Adipose tissue (tissue), 3 donors: ENCODE measurements around the gene COL8A1. TPM values are rescaled to one million over a fixed set of nuclear protein-coding genes. Genes with fewer than 3 reads are reported as not detected.
"Not testable (repeated sequence)": the region's sequence is repeated elsewhere in the genome, so short reads cannot be mapped to it uniquely, and the experiment has no call there.

Experiments used
- H3K27ac ChIP-seq: one replicate; pipeline ENCODE4 v1.5.1; 2013; ENCODE audit warnings: low read depth, low read length
- WGBS, 3 donors: extraction: QIAGEN DNeasy Blood & Tissue Kit; methylation state at CpG; one replicate each; pipeline ENCODE4 v1.1.7; 2013; 5-methylcytosine and 5-hydroxymethylcytosine counted together
- polyA plus RNA-seq, 3 donors: library from polyadenylated mRNA; stranded (reverse); fragments of 200-250 nt; gene quantifications; one replicate each; pipeline ENCODE4 v1.2.3, GENCODE V29; 2013
- donor health status: healthy with polysubstance abuse.
- donor health status: Bipolar disorder and iron deficiency.
- donor health status: healthy.

COL8A1 gene
- polyA plus RNA-seq, 3 donors = 0.60 to 12.7 (median 11.7) TPM

- 82 to 91% (median 89%) methylated on average over 2 of the region's 2 CpGs for WGBS, 3 donors
- H3K27ac ChIP-seq = no peak overlapping the region
These were observed 171.2 kb downstream of the COL8A1 start for GRCh38 chr3:99809565-99809964.

GRCh38 chr3:99810403-99810802 is 172.0 kb downstream of the COL8A1 start:
- 93 to 97% (median 95%) methylated on average over 1 of the region's 1 CpG for WGBS, 3 donors

GRCh38 chr3:99817047-99817436 is 178.6 kb downstream of the COL8A1 start:
- H3K27ac ChIP-seq = no peak overlapping the region
- WGBS, 3 donors = 1 to 3% (median 3%) methylated on average over 15 of the region's 15 CpGs

More at GRCh38 chr3:99810403-99810802, 172.0 kb downstream of the COL8A1 start:
- no peak overlapping the region for H3K27ac ChIP-seq

- 0 to 1% (median 0%) methylated on average over 60 of the region's 60 CpGs for WGBS, 3 donors
These were observed 179.2 kb downstream of the COL8A1 start, which contains the start of gene CMSS1 for GRCh38 chr3:99817437-99818240. CMSS1 (plus strand) TSS chr3:99817862.

GRCh38 chr3:99818818-99819217 is 180.4 kb downstream of the COL8A1 start:
- 84 to 95% (median 86%) methylated on average over 2 of the region's 2 CpGs for WGBS, 3 donors
- no peak overlapping the region for H3K27ac ChIP-seq

More at GRCh38 chr3:99817437-99818240, 179.2 kb downstream of the COL8A1 start, which contains the start of gene CMSS1:
- no peak within 1 kb of the TSS for H3K27ac ChIP-seq

- H3K27ac ChIP-seq = no peak overlapping the region
- 71 to 86% (median 79%) methylated on average over 14 of the region's 14 CpGs for WGBS, 3 donors
These were observed 185.6 kb downstream of the COL8A1 start for GRCh38 chr3:99823723-99824711.

- 62 to 68% (median 67%) methylated on average over 3 of the region's 3 CpGs for WGBS, 3 donors
- no peak overlapping the region for H3K27ac ChIP-seq
These were observed 186.7 kb downstream of the COL8A1 start for GRCh38 chr3:99825004-99825640.

- H3K27ac ChIP-seq = no peak overlapping the region
- 92 to 94% (median 94%) methylated on average over 3 of the region's 3 CpGs for WGBS, 3 donors
These were observed 191.4 kb downstream of the COL8A1 start for GRCh38 chr3:99829844-99830243.

- H3K27ac ChIP-seq = no peak overlapping the region
These were observed 195.3 kb downstream of the COL8A1 start for GRCh38 chr3:99833617-99834205.

GRCh38 chr3:99834211-99834957 is 196.0 kb downstream of the COL8A1 start:
- H3K27ac ChIP-seq = no peak overlapping the region
- 82 to 91% (median 84%) methylated on average over 2 of the region's 2 CpGs for WGBS, 3 donors

More at GRCh38 chr3:99833617-99834205, 195.3 kb downstream of the COL8A1 start:
- WGBS, 3 donors = 45 to 60% (median 54%) methylated on average over 4 of the region's 4 CpGs

GRCh38 chr3:99836681-99837080 is 198.3 kb downstream of the COL8A1 start:
- 59 to 77% (median 63%) methylated on average over 3 of the region's 3 CpGs for WGBS, 3 donors

GRCh38 chr3:99837715-99838114 is 199.3 kb downstream of the COL8A1 start:
- 90 to 95% (median 93%) methylated on average over 1 of the region's 1 CpG for WGBS, 3 donors
- no peak overlapping the region for H3K27ac ChIP-seq

More at GRCh38 chr3:99836681-99837080, 198.3 kb downstream of the COL8A1 start:
- no peak overlapping the region for H3K27ac ChIP-seq

- no peak overlapping the region for H3K27ac ChIP-seq
These were observed 200.4 kb downstream of the COL8A1 start for GRCh38 chr3:99838755-99839154.

GRCh38 chr3:99839613-99840012 is 201.2 kb downstream of the COL8A1 start:
- WGBS, 3 donors = 90 to 93% (median 91%) methylated on average over 1 of the region's 1 CpG
- H3K27ac ChIP-seq = no peak overlapping the region

- not testable (repeated sequence) for H3K27ac ChIP-seq
- WGBS, 3 donors = 96 to 98% (median 96%) methylated on average over 4 of the region's 4 CpGs
These were observed 203.6 kb downstream of the COL8A1 start for GRCh38 chr3:99841949-99842348.

- no peak overlapping the region for H3K27ac ChIP-seq
- 44 to 53% (median 50%) methylated on average over 2 of the region's 2 CpGs for WGBS, 3 donors
These were observed 204.6 kb downstream of the COL8A1 start for GRCh38 chr3:99842826-99843589.
